IMR-90 (cell line): ENCODE measurements around the gene HBM. TPM values are rescaled to one million over a fixed set of nuclear protein-coding genes. Genes with fewer than 3 reads are reported as not detected.

ENCODE experiments used
- ATAC-seq: fragments of 200-7000 bp; cut with Tn5 transposase; 2 replicates; pipeline ENCODE4 v1.9.1; 2020; ENCODE audit warnings: low read depth, mild to moderate bottlenecking, moderate library complexity
- BruUV-seq: library from RNA; stranded (reverse); fragments of 400-500 nt; replicated peaks from 2 replicates; lab custom pipeline; 2021; lab: Mats Ljungman, UMichigan
- CTCF ChIA-PET: fragments of 300-600 bp; formaldehyde crosslinking; extraction: SDS; loops from one replicate; lab custom pipeline; 2021; ENCODE audit warnings: antibody characterized with exemption; lab: Yijun Ruan, JAX
- POLR2A ChIA-PET: fragments of 300-600 bp; sonication (Branson Sonifier 250); formaldehyde crosslinking; loops from one replicate; lab custom pipeline; 2022; ENCODE audit warnings: antibody characterized with exemption; ENCODE audit not compliant: unreplicated experiment; lab: Charles Lee
- DNase-seq: peaks from one replicate; pipeline ENCODE4 v3.0.0; 2013
- H2AFZ ChIP-seq: replicated peaks from 2 replicates; pipeline ENCODE3; 2013; ENCODE audit warnings: low read length, mild to moderate bottlenecking; ENCODE audit not compliant: poor library complexity
- H2AK5ac ChIP-seq: 2 replicates; pipeline ENCODE4 v1.6.1; 2013; ENCODE audit warnings: low read depth, low read length, inconsistent platforms
- H2AK9ac ChIP-seq: replicated peaks from 2 replicates; pipeline ENCODE3; 2013; ENCODE audit warnings: mild to moderate bottlenecking, low read depth, low read length, moderate library complexity; ENCODE audit not compliant: poor library complexity
- H2BK120ac ChIP-seq: 2 replicates; pipeline ENCODE4 v1.6.1; 2013; ENCODE audit warnings: low read depth, low read length, inconsistent platforms
- H2BK15ac ChIP-seq: 3 replicates; pipeline ENCODE4 v1.6.1; 2013; ENCODE audit warnings: low read depth, low read length, inconsistent platforms
- H2BK20ac ChIP-seq: 2 replicates; pipeline ENCODE4 v1.6.1; 2013; ENCODE audit warnings: low read depth, mild to moderate bottlenecking, inconsistent platforms, low read length, moderate library complexity
- H2BK5ac ChIP-seq: 2 replicates; pipeline ENCODE4 v1.6.1; 2013; ENCODE audit warnings: mild to moderate bottlenecking, low read depth, low read length, inconsistent platforms; ENCODE audit not compliant: poor library complexity, severe bottlenecking
- H3K14ac ChIP-seq: replicated peaks from 2 replicates; pipeline ENCODE4 v1.6.1; 2013; ENCODE audit warnings: low read depth, low read length, inconsistent platforms
- H3K18ac ChIP-seq: 2 replicates; pipeline ENCODE4 v1.6.1; 2013; ENCODE audit warnings: low read depth, low read length, control low read depth
- H3K23ac ChIP-seq: 2 replicates; pipeline ENCODE4 v1.6.1; 2013; ENCODE audit warnings: low read depth, low read length, inconsistent platforms
- H3K27ac ChIP-seq: 2 replicates; pipeline ENCODE4 v1.5.1; 2013; ENCODE audit warnings: mild to moderate bottlenecking, control low read depth, low read length; ENCODE audit not compliant: insufficient read depth
- H3K27me3 ChIP-seq: 2 replicates; pipeline ENCODE4 v1.6.1; 2013; ENCODE audit warnings: low read length; ENCODE audit not compliant: control insufficient read depth, insufficient read depth
- H3K36me3 ChIP-seq: 2 replicates; pipeline ENCODE4 v1.6.1; 2013; ENCODE audit warnings: low read length, mixed read lengths; ENCODE audit not compliant: control insufficient read depth, insufficient read depth
- H3K4ac ChIP-seq: 2 replicates; pipeline ENCODE4 v1.6.1; 2013; ENCODE audit warnings: low read depth, low read length, inconsistent platforms
- H3K4me1 ChIP-seq: 2 replicates; pipeline ENCODE4 v1.6.1; 2013; ENCODE audit warnings: low read length, mixed read lengths; ENCODE audit not compliant: control insufficient read depth, insufficient read depth
- H3K4me2 ChIP-seq: 2 replicates; pipeline ENCODE4 v1.6.1; 2013; ENCODE audit warnings: low read depth, mild to moderate bottlenecking, control low read depth, low read length, moderate library complexity
- H3K4me3 ChIP-seq: 2 replicates; pipeline ENCODE4 v1.5.1; 2013; ENCODE audit warnings: low read depth, mild to moderate bottlenecking, control low read depth, low read length, moderate library complexity; ENCODE audit not compliant: insufficient read depth
- H3K56ac ChIP-seq: 2 replicates; pipeline ENCODE4 v1.6.1; 2013; ENCODE audit warnings: low read length, inconsistent platforms; ENCODE audit not compliant: insufficient read depth; ENCODE audit errors: extremely low read depth
- H3K79me1 ChIP-seq, 2 experiments: 2 replicates each; pipeline ENCODE4 v1.6.1; 2013; ENCODE audit warnings: low read length in 2 of 2, inconsistent platforms in 1 of 2, low read depth in 1 of 2
- H3K9ac ChIP-seq: 2 replicates; pipeline ENCODE4 v1.6.1; 2013; ENCODE audit warnings: low read depth, low read length, control low read depth
- H3K9me1 ChIP-seq: 2 replicates; pipeline ENCODE4 v1.6.1; 2013; ENCODE audit warnings: low read length, inconsistent platforms; ENCODE audit not compliant: insufficient read depth
- H3K9me3 ChIP-seq: 2 replicates; pipeline ENCODE4 v1.6.1; 2013; ENCODE audit warnings: low read length; ENCODE audit not compliant: control insufficient read depth, insufficient read depth
- H4K20me1 ChIP-seq: 2 replicates; pipeline ENCODE4 v1.6.1; 2013; ENCODE audit warnings: low read length, inconsistent platforms; ENCODE audit not compliant: insufficient read depth
- H4K5ac ChIP-seq: 2 replicates; pipeline ENCODE4 v1.6.1; 2013; ENCODE audit warnings: mild to moderate bottlenecking, low read depth, low read length, control low read depth
- H4K8ac ChIP-seq, 2 experiments: 2 replicates each; pipeline ENCODE4 v1.6.1; 2013; ENCODE audit warnings: low read depth in 2 of 2, low read length in 2 of 2, control low read depth in 1 of 2, inconsistent platforms in 1 of 2
- H4K91ac ChIP-seq: 2 replicates; pipeline ENCODE4 v1.6.1; 2013; ENCODE audit warnings: low read depth, low read length, inconsistent platforms; ENCODE audit not compliant: insufficient read depth
- SMC3 ChIP-seq: fragments of 150-350 bp; IDR thresholded peaks from 2 replicates; pipeline ENCODE4 v1.6.1; 2016; ENCODE audit warnings: low read depth, mild to moderate bottlenecking, antibody characterized with exemption, low read length, moderate library complexity
- WGBS, 2 experiments: methylation state at CpG; one replicate each; pipeline versions ENCODE4 v1.1.5 to v1.1.7; 2013; ENCODE audit warnings: missing lambda C conversion rate in 2 of 2; ENCODE audit not compliant: insufficient read length in 1 of 2; ENCODE audit errors: extremely low coverage in 2 of 2; 5-methylcytosine and 5-hydroxymethylcytosine counted together
- dilution Hi-C: fragments of 300-500 bp; cut with HindIII; formaldehyde crosslinking; loops from one replicate; pipeline ENCODE4 v1.14.3; 2018; ENCODE audit warnings: low sequenced_read_pairs; ENCODE audit not compliant: unreplicated experiment
- in situ Hi-C: fragments of 300-500 bp; cut with MboI; formaldehyde crosslinking; loops from 3 replicates; pipeline ENCODE4 v1.14.3; 2019; ENCODE audit warnings: low sequenced_read_pairs, inconsistent platforms, mixed read lengths
- intact Hi-C: fragments of 100-400 bp; cut with micrococcal nuclease; formaldehyde crosslinking; loops from 2 replicates; pipeline ENCODE4 v1.10.0; 2022
- polyA plus RNA-seq, 3 experiments: library from polyadenylated mRNA; depleted of rRNA; stranded (reverse); fragments of >200 nt; gene quantifications; 2 replicates each; pipeline ENCODE4 v1.2.3, GENCODE V29; 2012; ENCODE audit warnings: low replicate concordance in 1 of 3
- total RNA-seq: library from RNA; depleted of rRNA; stranded (reverse); fragments of >200 nt; gene quantifications from 2 replicates; pipeline ENCODE4 v1.2.3, GENCODE V29; 2012

The HBM gene
- total and polyA plus RNA-seq, 2 of the 4 experiments (the other 2 are of a cell fraction) = not detected

DNA sequence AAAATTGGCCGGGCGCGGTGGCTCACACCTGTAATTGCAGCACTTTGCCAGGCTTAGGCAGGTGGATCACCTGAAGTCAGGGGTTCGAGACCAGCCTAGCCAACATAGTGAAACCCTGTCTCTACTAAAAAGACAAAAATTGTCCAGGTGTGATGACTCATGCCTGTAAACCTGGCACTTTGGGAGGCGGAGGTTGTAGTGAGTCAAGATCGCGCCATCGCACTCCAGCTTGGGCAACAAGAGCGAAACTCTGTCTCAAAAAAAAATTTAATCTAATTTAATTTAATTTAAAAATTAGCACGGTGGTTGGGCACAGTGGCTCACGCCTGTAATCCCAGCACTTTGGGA lies 12.9 kb downstream of the HBM start:
- Histone ChIP-seq H4K91ac (no peak overlapping the region), H3K27ac (no peak overlapping the region), H3K36me3 (no peaks in the 10 kb centered on the region), H2BK5ac (no peak overlapping the region), H3K4ac (no peak overlapping the region), H2BK15ac (no peak overlapping the region), H2AK5ac (no peak overlapping the region), H2AK9ac (no peak overlapping the region), H2AFZ (no peak overlapping the region), H3K4me2 (no peak overlapping the region), H2BK20ac (no peak overlapping the region), H3K9ac (no peak overlapping the region), H3K9me3 (0 out of 2 replicates have a peak, but pooled peaks cover 2% of the 10 kb centered on the region), H3K79me1 (no peaks in the 10 kb centered on the region), H4K20me1 (peaks cover 18% of the 10 kb centered on the region), H3K18ac (no peak overlapping the region), H2BK120ac (no peak overlapping the region), H3K27me3 (peaks cover 40% of the 10 kb centered on the region), H3K9me1 (no peaks in the 10 kb centered on the region), H3K4me3 (no peak overlapping the region), H3K4me1 (peaks cover 5% of the 10 kb centered on the region; the same call in 1 of the 2 replicates), H3K14ac (no peak overlapping the region), H3K23ac (no peak overlapping the region), H3K56ac (no peak overlapping the region), H4K5ac (no peak overlapping the region), H4K8ac (no peak overlapping the region)
- CTCF ChIA-PET = no interaction called here
- POLR2A ChIA-PET = no interaction called here
- no peak for DNase-seq
- intact Hi-C loops = no loop called here
- no CpG with 5 or more reads among the region's 11 CpGs for WGBS, 2 experiments
- in situ Hi-C loops = no loop called here
- no peak for ATAC-seq
- BruUV-seq = no TSS peak
- TF ChIP-seq SMC3 = no peak
- dilution Hi-C loops = no loop called here
